NCI-H2107 (cell line): ENCODE results near the gene PDAP1.
"Not testable (repeated sequence)": the region's sequence is repeated elsewhere in the genome, so short reads cannot be mapped to it uniquely, and the experiment has no call there.

Experiments
- DNase-seq: peaks from one replicate; lab custom pipeline; 2025; lab: John Stamatoyannopoulos, UW

The PDAP1 gene

DNA sequence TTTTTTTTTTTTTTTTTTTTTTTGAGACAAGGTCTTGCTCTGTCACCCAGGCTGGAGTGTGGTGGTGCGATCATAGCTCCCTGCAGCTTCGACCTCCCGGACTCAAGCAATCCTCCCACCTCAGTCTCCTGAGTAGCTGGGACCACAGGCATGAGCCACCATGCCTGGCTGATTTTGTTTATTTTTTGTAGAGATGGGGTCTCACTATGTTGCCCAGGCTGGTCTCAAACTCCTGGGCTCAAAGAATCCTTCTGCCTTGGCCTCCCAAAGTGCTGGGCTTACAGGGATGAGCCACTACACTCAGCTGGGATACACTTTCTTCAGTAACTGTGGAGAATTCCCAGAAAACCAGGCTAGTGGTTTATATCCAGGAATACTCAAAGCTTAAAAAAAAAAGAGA is 57.8 kb downstream of the PDAP1 start:
- not testable (repeated sequence) for DNase-seq
